Stimulated activated CD8-positive, alpha-beta memory T cell treated with anti-CD3 and anti-CD28 coated beads, Interleukin-15, amount 100 ng/mL, for 48 hours (primary cell): ENCODE results near the gene CSF1R.
"Not testable (repeated sequence)": the region's sequence is repeated elsewhere in the genome, so short reads cannot be mapped to it uniquely, and the experiment has no call there.

Experiments used
- DNase-seq, 2 donors: peaks; one replicate each; pipeline ENCODE4 v3.0.0-alpha.2; 2020; ENCODE audit warnings: low read depth in 2 of 2

Gene CSF1R

GRCh38 chr5:150103678-150104549, 17.6 kb upstream of the CSF1R start:
- no peak for DNase-seq

DNA sequence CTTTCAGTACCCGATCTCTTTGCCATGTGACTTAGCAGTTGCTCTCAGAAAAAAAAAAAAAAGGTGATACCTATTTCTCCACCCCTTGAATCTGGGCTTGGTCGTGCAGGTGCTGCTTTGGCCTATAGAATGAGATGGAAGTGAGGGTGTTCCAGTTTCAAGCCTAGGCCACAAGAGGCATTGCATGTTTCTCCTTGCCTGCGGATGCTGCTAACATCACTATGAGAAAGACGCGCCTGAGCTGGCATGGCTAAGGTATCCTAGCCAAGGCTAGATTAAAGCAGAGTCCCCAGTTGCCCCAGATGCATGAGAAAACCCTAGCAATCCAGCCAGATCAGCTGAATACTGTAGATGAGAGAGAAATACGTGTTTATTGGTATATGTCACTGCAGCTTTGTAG, 14.7 kb upstream of the CSF1R start:
- no peak for DNase-seq

DNA sequence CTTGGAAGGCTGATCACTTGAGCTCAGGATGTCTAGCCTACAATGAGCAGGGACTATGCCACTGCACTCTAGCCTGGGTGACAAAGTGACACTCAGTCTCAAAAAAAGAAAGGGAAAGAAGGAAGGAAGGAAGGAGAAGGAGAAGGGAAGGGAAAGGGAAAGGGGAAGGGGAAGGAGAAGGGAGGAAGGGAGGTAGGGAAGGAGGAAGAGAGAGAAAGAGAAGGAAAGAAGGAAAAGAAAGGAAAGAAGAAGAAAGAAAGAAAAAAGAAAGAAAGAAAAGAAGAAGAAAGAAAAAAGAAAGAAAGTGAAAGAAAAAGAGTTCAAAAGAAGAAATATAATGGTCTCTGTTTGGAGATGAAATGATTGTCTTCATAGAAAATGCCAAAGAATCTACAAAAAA, 10.8 kb upstream of the CSF1R start:
- no peak for DNase-seq

DNA sequence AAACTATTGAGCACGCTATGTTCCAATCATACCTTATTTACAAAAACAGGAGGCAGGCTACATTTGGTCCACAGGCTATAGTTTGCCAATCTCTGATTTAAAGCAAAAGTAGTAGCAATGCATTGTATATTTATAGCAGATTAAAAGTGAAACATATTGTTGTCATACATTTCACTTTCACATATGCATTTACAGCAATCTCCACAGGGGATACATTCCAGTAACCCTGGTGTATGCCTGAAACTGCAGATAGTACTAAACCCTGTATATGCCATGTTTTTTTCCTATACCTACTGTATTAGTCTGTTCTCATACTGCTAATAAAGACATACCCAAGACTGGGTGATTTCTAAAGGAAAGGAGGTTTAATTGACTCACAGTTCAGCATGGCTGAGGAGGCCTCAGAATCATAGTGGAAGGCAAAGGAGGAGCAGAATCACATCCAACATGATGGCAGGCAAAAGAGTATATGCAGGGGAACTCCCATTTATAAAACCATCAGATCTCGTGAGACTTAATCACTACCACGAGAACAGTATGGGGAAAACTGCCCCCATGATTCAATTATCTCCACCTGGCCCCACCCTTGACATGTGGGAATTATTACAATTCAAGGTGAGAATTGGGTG, 5.9 kb upstream of the CSF1R start:
- no peak for DNase-seq

DNA sequence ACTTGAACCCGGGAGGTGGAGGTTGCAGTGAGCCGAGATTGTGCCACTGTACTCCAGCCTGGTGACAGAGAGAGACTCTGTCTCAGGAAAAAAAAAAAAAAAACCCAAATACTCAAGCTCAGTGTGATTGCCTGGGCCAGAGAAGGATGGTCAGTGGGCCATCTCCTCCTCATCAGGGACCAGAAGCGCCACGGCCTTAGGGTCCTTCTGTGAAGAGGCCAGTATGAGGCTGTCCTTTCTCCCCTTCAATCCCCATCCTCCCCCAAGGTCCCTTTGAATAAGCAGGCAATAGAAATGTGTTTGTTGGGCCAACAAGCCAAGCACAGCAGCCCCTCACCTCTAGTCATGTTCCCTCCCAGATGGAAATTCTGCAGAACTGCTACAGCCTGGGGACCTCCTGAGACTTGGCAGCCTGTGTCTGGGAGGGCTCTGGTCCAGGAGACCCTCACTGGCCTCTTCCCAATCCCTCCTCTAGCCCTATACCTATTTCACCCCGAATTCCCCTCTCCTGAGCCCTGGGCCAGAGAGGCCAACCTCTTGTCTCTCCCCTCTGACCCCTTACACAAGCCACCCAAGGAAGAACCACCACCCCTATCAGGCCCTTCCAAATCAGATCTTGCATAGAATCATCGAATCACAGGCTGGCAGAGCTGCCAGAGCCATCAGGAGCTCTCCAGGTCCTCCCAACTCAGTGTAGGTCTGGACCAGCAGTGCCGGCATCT, 1.0 kb downstream of the CSF1R start:
- no peak for DNase-seq

DNA sequence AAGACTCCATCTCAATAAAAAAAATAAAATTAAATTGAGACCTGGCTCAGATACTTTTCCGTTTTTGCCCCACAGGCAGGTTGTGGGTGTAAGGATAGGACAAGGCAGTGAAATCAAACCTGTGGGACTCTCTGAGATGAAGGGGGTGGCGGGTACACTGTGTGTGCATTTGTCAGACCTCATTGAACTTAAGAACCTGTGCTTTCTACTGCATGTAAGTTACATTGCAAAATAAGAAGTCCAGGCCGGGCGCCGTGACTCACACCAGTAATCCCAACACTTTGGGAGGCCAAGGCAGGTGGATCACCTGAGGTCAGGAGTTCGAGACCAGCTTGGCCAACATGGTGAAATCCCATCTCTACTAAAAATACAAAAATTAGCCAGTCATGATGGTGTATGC, 1.6 kb downstream of the CSF1R start:
- not testable (repeated sequence) for DNase-seq

DNA sequence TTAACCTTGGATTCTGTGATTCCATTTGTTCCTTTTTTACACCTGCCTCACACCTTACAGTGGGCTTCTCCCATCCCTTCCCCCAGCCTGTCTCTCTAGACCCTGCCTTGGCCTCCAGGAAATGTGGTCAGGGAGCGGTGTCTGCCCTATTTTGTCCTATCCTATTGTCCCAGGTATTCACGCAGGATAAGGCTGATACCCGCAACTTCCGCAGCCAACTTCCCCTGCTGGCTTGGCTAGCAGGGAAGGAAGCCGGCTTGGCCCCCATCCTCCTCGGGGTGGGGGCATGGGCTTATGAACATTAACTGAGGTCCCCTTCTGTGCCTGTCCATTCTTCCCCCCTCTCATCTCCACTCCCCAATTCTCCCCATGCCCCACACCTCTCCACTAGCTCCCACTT, 3.5 kb downstream of the CSF1R start:
- no peak for DNase-seq

DNA sequence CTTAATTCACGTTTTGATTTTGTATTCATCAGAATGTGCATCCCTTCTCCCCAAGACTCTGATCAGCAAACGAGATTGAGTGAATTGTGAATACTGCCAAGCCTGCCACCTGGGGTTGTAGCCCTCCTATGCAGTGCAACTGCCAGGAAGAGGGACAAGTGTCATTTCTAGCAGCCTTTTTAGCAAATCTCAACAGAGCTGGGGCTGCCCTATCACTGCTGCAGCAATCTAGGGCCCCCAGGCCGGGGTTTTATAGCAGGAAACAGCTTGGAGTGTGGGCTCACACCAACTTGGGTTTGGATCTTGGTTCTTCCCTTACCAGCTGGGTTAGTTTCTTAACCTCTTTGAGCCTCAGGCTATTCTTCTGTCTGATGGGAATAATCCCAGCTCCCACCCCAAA, 4.0 kb downstream of the CSF1R start:
- DNase-seq: no peak

DNA sequence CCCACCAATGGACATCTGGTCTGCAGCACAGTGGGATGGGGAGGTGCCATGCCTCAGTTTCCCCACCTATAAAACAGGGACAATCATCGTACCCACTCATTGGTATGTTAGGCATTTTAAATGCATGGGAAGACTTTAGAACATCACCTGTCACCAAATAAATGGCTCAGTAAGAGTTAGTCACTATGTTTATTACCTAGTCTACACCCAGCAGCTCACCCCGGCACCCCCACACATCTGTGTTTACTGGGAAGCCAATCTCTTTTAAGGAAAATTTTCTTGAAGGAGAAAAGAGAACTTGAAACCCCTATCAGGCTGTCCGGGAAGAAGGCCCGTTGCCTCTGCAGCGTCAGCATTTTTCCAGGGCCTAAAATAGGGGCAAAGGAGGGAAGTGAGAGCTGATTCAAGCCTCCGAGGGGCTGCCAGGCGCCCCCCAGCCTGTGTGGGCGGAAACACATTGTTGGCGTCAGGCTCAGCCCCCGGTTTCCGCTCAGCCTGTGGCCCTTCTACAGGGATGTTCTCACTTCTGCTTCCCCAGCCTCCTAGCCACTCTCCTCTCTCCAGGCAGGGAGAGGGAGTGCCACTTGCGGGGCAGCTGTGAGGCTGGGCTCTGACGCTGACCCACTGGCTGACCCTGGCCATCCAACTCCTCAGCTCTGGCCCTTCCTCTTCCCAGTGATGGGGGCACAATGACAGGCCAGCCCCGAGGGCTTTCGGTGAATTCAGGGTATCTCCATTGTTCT, 4.6 kb downstream of the CSF1R start:
- no peak for DNase-seq

DNA sequence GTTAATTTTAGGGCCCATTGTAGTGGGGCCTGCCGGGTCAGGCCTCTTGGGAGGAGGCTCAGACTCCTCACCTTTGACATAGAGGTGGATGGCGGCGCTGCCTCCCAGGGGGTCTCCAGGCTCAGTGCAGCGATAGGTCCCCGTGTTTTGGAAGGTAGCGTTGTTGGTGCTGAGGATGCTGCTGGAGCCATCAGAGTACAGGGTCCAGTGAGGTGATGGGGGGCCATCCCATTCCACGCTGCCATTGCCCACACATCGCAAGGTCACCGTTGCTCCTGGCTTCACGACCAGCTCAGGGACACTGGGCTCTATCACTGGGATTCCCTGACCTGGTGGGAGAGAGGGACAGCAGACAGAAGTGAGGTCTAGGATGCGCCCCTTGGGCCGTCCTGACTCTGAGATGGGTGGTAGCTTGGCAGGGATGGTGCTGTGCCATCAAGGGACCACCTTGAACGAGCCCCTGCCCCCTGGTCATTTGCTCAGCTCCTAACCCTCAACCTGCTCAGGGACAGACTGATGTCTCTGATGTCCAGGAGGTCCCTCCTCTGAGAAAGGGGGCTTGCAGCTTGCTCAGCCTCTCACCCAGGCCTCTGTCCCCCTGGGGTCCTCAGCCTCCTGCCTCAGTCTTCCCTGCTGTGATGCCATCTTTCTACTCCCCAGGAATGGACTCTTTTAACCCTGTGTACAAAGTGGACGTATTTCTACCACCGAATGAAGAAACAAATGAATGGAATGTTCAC, 5.5 kb downstream of the CSF1R start:
- no peak for DNase-seq

DNA sequence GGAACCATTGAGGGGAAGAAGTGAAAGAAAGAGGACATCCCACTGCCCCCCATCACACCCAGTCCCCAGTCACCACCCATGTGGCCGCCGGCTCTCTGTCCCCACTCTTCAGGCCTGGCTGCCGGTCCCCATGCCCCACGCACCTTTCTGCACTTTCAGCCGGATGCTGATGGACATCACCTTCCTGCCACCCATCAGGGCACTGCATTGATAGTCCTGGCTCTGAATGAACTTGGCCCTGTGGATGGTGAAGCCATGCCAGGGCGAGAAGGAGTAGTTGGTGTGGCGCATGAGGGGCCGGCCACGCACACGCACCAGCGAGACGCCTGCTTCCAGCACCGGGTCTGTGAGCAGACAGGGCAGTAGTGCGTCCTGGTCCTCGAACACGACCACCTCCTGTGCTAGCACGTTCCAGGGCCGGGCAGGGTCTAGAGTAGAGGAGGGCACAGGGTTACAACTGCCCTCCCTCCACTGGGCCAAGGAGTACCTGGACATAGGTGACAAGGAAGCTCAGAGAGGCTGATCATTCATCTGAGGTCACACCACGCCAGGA, 6.4 kb downstream of the CSF1R start:
- no peak for DNase-seq

GRCh38 chr5:150078802-150079689, 7.3 kb downstream of the CSF1R start:
- no peak for DNase-seq

DNA sequence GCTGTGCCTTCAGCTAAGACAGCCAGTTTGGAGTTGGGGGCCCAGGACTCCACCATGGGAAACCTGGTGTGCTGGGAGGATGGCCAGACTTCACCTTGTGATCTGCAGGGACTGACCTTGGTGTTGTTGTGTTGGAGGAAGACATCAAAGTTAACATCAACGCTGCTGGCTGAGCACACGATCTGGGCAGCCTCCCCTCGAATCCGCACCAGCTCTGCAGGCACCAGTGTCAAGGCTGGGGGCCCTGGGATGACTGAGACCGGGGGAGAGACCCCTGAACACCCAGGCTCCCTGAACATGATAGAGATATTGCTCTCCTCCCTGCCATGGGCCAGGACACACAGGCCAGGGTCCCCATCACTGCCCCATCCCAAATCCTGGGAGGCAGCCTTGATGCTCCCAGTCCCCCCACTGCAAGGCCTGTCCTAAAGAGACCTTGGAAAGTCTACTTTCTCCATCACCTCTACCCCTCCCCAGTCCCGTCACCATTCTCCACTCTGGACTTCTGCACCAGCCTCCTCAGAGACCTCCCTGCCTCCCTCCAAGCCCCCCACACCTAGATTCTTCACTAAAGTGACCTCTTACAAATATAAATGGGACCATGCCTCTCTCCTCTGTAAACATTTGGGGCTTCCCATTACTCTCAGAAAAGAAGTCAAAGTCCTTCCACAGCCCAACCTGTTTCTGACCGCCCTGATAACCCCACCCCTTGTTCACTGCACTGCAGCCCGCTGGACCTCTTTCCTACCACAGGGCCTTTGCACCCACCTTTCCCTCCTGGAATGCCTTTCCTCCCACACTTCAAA, 8.2 kb downstream of the CSF1R start:
- DNase-seq: no peak

DNA sequence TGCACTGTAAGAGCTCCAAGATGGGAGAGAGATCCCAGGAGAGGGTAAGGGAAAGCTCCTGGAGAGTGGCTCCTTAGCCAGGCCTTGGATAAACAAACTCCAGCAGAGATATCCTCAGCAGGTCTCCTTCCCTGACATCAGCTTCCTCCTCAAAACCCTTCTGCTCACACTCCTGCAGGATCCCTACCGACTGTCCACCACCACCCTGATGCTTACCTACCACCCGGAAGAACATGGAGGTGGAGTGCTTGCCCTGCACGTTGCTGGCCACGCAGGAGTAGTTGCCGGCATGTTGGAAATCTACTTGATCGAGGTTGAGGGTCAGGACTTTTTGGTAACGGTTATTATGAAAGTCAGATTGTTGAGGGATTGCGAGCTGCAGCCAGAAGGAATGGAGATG, 9.3 kb downstream of the CSF1R start:
- DNase-seq: no peak

- no peak for DNase-seq
These were observed 10.5 kb downstream of the CSF1R start for GRCh38 chr5:150075806-150076205.

DNA sequence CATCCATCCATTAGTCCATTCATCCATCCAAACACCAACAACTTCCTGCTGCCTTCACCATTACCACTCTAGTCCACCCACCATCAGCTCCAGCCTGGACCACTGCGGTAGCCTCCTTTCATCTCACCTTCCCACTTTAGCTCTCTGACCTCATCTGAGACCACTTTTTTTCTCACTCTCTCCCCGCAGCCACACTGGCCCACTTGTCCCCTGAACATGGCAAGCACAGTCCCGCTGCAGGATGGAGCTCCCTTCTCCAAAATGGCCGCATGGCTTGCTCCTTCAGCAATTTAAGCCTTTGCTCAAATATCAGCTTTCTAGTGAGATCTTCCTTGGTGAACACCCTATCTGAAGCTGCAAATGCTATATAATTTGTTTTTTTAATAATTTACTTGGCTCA, 11.1 kb downstream of the CSF1R start:
- DNase-seq: no peak

DNA sequence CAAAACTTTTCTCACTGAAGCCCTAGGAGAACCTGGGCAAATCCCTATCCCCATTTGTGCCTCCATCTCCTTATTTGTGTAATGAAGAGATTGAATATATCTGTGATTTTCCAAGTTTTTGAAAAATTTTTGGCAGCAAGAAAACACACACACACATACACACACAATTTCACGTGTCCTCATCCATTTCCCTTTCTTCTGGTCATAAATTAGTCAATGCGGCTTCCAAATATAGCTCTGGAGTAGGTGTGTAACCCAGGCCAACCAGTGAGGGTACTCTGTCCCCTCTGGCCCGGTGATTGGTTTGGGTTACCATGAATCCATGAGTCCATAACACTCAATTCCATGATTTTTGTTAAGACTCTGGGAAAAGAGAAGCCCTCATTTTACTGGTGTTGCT, 12.7 kb downstream of the CSF1R start:
- DNase-seq: no peak

DNA sequence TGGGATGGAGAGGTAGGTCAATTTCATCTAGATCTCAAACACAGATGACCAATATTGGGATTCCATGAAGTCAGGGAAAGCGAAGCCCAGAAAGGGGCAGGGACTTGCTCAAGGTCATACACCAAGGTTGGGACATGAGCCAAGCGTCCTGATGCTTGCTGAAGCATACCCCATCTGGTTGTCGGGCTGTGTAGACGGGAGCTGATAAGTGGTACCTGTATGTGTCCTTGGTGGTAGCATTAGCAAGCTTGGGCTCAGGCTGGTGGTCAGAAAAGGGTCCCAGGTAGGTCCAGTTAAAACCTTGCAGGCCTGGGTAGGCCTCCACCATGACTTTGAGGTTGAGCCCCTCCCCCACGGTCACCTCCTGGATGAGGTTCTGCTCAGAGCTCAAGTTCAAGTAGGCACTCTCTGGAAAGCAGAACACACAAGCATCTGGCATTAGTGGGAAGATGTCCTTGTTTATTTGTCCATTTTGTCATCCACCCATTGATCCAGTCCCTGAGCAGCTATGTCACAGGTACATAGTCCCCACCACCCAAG, 13.2 kb downstream of the CSF1R start:
- DNase-seq: no peak

DNA sequence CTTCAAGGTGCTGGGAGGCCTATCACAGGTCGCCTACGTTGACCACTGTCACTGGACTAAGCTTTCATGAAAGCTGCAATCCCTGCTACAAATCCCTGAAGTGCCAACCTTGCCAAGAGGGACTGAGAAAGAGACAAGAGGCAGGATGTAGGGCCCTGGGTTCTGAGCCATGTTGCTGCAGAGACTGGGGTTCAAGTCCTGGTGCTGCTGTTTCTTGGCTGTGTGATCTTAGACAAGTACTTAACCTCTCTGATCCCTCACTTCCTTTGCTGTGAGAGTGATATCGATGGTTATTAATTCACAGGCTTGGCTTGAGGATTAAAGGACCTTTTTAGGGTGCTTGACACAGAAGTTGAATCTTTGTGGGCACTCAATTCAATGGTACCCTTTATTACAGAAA, 15.5 kb downstream of the CSF1R start:
- no peak for DNase-seq
